PC-3 (cell line): Measurements from ENCODE around the gene FAM227A. TPM values are rescaled to one million over a fixed set of nuclear protein-coding genes. Genes with fewer than 3 reads are reported as not detected.
A peak's percentile ranks its signal among the peaks of the same experiment; 100 is the strongest.

Experiments used
- ATAC-seq: fragments of 200-7000 bp; cut with Tn5 transposase; 2 replicates; pipeline ENCODE4 v1.9.1; 2020; ENCODE audit warnings: mild to moderate bottlenecking, moderate library complexity
- BruUV-seq: library from RNA; stranded (reverse); fragments of 400-500 nt; replicated peaks from 2 replicates; lab custom pipeline; 2021; lab: Mats Ljungman, UMichigan
- CTCF ChIA-PET: fragments of 300-600 bp; sonication (Branson Sonifier 250); formaldehyde crosslinking; loops from one replicate; lab custom pipeline; 2022; ENCODE audit warnings: antibody characterized with exemption; lab: Charles Lee
- POLR2A ChIA-PET: fragments of 300-600 bp; sonication (Branson Sonifier 250); formaldehyde crosslinking; loops from one replicate; lab custom pipeline; 2022; ENCODE audit warnings: antibody characterized with exemption; ENCODE audit not compliant: unreplicated experiment; lab: Charles Lee
- DNase-seq: peaks from one replicate; pipeline ENCODE4 v3.0.0-alpha.2; 2015
- H2AFZ ChIP-seq: fragments of 300-600 bp; sonication (generic); 2 replicates; pipeline ENCODE4 v1.6.0; 2016; ENCODE audit warnings: antibody characterized with exemption, low read length
- H3F3A ChIP-seq: fragments of 300-600 bp; sonication (generic); one replicate; pipeline ENCODE4 v1.6.0; 2017; ENCODE audit warnings: antibody characterized with exemption, low read length, control low read depth, mild to moderate bottlenecking; ENCODE audit not compliant: unreplicated experiment
- H3K27ac ChIP-seq: fragments of 300-600 bp; sonication (generic); 2 replicates; pipeline ENCODE4 v1.5.1; 2016; ENCODE audit warnings: mild to moderate bottlenecking, low read length
- H3K27me3 ChIP-seq: fragments of 300-600 bp; sonication (generic); 2 replicates; pipeline ENCODE4 v1.6.1; 2016; ENCODE audit warnings: low read length, mixed read lengths
- H3K36me3 ChIP-seq: fragments of 300-600 bp; sonication (generic); 2 replicates; pipeline ENCODE4 v1.6.1; 2016; ENCODE audit warnings: low read depth, mixed run types, low read length, mixed read lengths
- H3K4me1 ChIP-seq: fragments of 300-600 bp; sonication (generic); 2 replicates; pipeline ENCODE4 v1.5.1; 2016; ENCODE audit warnings: low read length; ENCODE audit not compliant: insufficient read depth
- H3K4me2 ChIP-seq: fragments of 300-600 bp; sonication (generic); 2 replicates; pipeline ENCODE4 v1.6.0; 2016; ENCODE audit warnings: low read length
- H3K4me3 ChIP-seq: fragments of 300-600 bp; sonication (generic); 2 replicates; pipeline ENCODE4 v1.5.1; 2016; ENCODE audit warnings: mild to moderate bottlenecking, low read length, mixed read lengths
- H3K79me2 ChIP-seq: fragments of 300-600 bp; sonication (generic); 2 replicates; pipeline ENCODE4 v1.6.1; 2017; ENCODE audit warnings: low read length, mixed read lengths
- H3K9ac ChIP-seq: fragments of 300-600 bp; sonication (generic); 2 replicates; pipeline ENCODE4 v1.6.0; 2016; ENCODE audit warnings: mild to moderate bottlenecking, low read length
- H3K9me2 ChIP-seq: fragments of 300-600 bp; sonication (generic); replicated peaks from 2 replicates; pipeline ENCODE4 v1.6.1; 2016; ENCODE audit warnings: mixed run types, low read length, mixed read lengths
- H3K9me3 ChIP-seq: fragments of 300-600 bp; sonication (generic); 2 replicates; pipeline ENCODE4 v1.6.1; 2016; ENCODE audit warnings: low read length, mixed read lengths
- H4K20me1 ChIP-seq: fragments of 300-600 bp; sonication (generic); 2 replicates; pipeline ENCODE4 v1.6.1; 2016; ENCODE audit warnings: low read length, mixed read lengths
- EZH2 ChIP-seq: fragments of 300-600 bp; sonication (generic); IDR thresholded peaks from one replicate; pipeline ENCODE4 v1.6.1; 2017; ENCODE audit warnings: antibody characterized with exemption, mild to moderate bottlenecking, low read length; ENCODE audit not compliant: unreplicated experiment
- EZH2phosphoT487 ChIP-seq: fragments of 300-600 bp; sonication (generic); IDR thresholded peaks from 2 replicates; pipeline ENCODE4 v1.6.1; 2018; ENCODE audit warnings: mild to moderate bottlenecking, antibody characterized with exemption, low read length, borderline replicate concordance
- intact Hi-C: fragments of 100-400 bp; cut with micrococcal nuclease; formaldehyde crosslinking; loops from 2 replicates; pipeline ENCODE4 v1.9.0; 2023
- total RNA-seq: library from RNA; depleted of rRNA; stranded (reverse); fragments of >200 nt; gene quantifications from 2 replicates; pipeline ENCODE4 v1.2.3, GENCODE V29; 2014
- TF ChIP-seq, protein P1 (sequence below): fragments of 300-600 bp; sonication (generic); conservative IDR thresholded peaks from 2 replicates; pipeline ENCODE4 v1.5.1; 2017; ENCODE audit warnings: antibody characterized with exemption, low read depth, mild to moderate bottlenecking, low read length

Gene FAM227A
- total RNA-seq, 1 experiment from 2014 or later, result 1.2 TPM

DNA sequence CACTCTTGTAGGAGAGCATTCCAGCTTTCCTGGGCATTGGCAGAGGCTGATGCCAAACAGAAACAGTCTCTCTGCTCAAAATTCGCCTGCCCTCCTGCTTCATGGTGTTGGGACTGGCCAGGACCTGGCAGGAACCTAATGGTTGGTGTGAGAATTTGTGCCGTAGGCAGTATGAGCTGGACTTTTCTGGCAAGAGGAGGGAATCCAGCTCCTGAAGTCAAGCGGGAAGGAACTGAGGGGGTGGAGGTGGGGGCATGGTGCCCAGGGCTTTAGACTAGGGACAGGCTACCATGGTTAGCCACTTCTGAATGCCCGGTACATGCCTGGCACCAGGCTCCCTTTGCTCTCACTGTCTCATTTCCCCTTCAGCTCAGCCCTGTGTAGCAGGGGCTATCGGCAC lies 18.7 kb upstream of the FAM227A start:
- Histone ChIP-seq H3K36me3 (no peaks in the 10 kb centered on the region), H3K27ac (no peak overlapping the region), H3K4me3 (no peak overlapping the region), H4K20me1 (no peaks in the 10 kb centered on the region), H3K4me2 (no peak overlapping the region), H3K9ac (no peak overlapping the region), H3K9me2 (no peaks in the 10 kb centered on the region), H3K9me3 (no peaks in the 10 kb centered on the region), H3K27me3 (no peaks in the 10 kb centered on the region), H3K79me2 (no peaks in the 10 kb centered on the region), H2AFZ (no peak overlapping the region), H3F3A (no peaks in the 10 kb centered on the region), H3K4me1 (no peaks in the 10 kb centered on the region)
- ChIA-PET CTCF (no interaction called here), POLR2A (no interaction called here)
- ATAC-seq (no peak), DNase-seq (no peak)
- no TSS peak for BruUV-seq
- TF ChIP-seq, protein P1, sequence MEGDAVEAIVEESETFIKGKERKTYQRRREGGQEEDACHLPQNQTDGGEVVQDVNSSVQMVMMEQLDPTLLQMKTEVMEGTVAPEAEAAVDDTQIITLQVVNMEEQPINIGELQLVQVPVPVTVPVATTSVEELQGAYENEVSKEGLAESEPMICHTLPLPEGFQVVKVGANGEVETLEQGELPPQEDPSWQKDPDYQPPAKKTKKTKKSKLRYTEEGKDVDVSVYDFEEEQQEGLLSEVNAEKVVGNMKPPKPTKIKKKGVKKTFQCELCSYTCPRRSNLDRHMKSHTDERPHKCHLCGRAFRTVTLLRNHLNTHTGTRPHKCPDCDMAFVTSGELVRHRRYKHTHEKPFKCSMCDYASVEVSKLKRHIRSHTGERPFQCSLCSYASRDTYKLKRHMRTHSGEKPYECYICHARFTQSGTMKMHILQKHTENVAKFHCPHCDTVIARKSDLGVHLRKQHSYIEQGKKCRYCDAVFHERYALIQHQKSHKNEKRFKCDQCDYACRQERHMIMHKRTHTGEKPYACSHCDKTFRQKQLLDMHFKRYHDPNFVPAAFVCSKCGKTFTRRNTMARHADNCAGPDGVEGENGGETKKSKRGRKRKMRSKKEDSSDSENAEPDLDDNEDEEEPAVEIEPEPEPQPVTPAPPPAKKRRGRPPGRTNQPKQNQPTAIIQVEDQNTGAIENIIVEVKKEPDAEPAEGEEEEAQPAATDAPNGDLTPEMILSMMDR, result no peak
- TF ChIP-seq EZH2phosphoT487 (no peak), EZH2 (no peak)
- intact Hi-C loops, result no loop called here

DNA sequence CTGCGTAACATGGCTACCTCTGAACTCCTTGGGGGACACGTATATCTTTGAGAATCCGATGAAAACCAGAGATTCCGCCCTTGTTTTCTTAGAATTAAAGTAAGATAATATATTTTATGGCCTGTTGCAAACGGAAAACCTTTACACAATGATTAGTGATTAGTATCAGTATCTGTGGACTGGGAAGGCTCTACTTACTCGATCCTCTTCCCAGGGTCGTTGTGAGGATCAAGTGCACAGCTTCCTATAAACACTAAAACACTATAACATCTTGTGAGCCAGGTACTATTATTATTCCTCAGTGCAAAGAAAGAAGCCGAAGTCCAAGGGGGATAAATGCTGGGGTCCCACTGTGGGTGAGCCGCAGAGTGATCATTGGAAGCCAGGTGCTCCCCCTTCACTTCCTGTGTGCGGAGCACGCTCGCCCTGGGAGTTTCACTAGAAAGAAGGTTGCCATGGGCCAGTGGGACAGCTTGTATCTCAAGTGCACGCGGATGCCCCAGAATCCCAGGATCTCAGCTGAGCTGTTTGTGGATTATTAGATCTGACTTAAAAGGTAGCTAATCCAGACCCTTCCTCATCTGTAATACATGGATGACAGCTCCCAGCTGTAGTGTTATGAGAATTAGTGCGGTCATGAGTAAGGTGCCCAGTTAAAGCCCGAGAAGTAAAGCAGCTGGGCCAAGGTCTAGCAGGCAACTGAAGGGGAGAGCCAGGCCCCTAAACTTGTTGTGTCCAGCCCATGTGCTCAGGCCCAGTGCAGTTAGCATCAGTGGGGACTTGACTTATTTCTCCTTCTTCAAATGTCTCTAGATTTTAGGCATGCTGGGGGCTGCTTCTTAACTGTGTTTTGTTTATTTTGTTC lies 1.1 kb upstream of the FAM227A start:
- Histone ChIP-seq H2AFZ (peak overlapping the region; percentile 99), H3K79me2 (peaks cover 12% of the 10 kb centered on the region), H3K4me1 (0 out of 2 replicates have a peak, but pooled peaks cover 3% of the 10 kb centered on the region), H3K9me3 (no peaks in the 10 kb centered on the region), H3K9ac (peak overlapping the region; percentile 98), H3K4me2 (peak overlapping the region; percentile 86), H3K27me3 (no peaks in the 10 kb centered on the region), H3K9me2 (no peaks in the 10 kb centered on the region), H4K20me1 (no peaks in the 10 kb centered on the region), H3K4me3 (peak overlapping the region; percentile 97), H3K36me3 (no peaks in the 10 kb centered on the region), H3F3A (no peaks in the 10 kb centered on the region), H3K27ac (peak overlapping the region; percentile 90; the same call in 1 of the 2 replicates)
- POLR2A ChIA-PET, result no interaction called here
- ATAC-seq, result peak; percentile 30
- intact Hi-C loops, result no loop called here
- CTCF ChIA-PET, result no interaction called here
- no TSS peak for BruUV-seq
- DNase-seq, result peak; percentile 31
- TF ChIP-seq EZH2 (no peak), EZH2phosphoT487 (no peak)
- TF ChIP-seq, protein P1, result no peak
